OCI-LY1 (cell line): ENCODE data around the gene AXIN1.

Source experiments
- H2AFZ ChIP-seq: fragments of 200-600 bp; sonication (generic), shearing (Covaris generic); 2 replicates; pipeline ENCODE4 v1.6.0; 2014; ENCODE audit warnings: antibody characterized with exemption, mild to moderate bottlenecking, low read length
- H3F3A ChIP-seq: fragments of 200-600 bp; sonication (generic), shearing (Covaris generic); 2 replicates; pipeline ENCODE4 v1.6.0; 2014; ENCODE audit warnings: mild to moderate bottlenecking, antibody characterized with exemption, low read length, moderate library complexity; ENCODE audit not compliant: insufficient read depth
- H3K27ac ChIP-seq: fragments of 200-600 bp; sonication (generic); 2 replicates; pipeline ENCODE4 v1.5.1; 2014; ENCODE audit warnings: low read length, mixed run types, mild to moderate bottlenecking, low read depth; ENCODE audit not compliant: poor library complexity, severe bottlenecking
- H3K27me3 ChIP-seq: fragments of 200-600 bp; sonication (generic); 2 replicates; pipeline ENCODE4 v1.6.0; 2014; ENCODE audit warnings: antibody characterized with exemption, mild to moderate bottlenecking, low read length, moderate library complexity; ENCODE audit not compliant: insufficient read depth
- H3K36me3 ChIP-seq: fragments of 200-600 bp; sonication (generic); 2 replicates; pipeline ENCODE4 v1.6.1; 2014; ENCODE audit warnings: mild to moderate bottlenecking, antibody characterized with exemption, low read length, moderate library complexity, mixed read lengths; ENCODE audit not compliant: insufficient read depth
- H3K4me1 ChIP-seq: fragments of 200-600 bp; sonication (generic); 2 replicates; pipeline ENCODE4 v1.5.1; 2014; ENCODE audit warnings: mild to moderate bottlenecking, low read length, moderate library complexity; ENCODE audit not compliant: insufficient read depth, severe bottlenecking
- H3K4me2 ChIP-seq: fragments of 200-600 bp; sonication (generic), shearing (Covaris generic); 2 replicates; pipeline ENCODE4 v1.6.1; 2014; ENCODE audit warnings: low read length
- H3K4me3 ChIP-seq: fragments of 200-600 bp; sonication (generic); 2 replicates; pipeline ENCODE4 v1.5.1; 2014; ENCODE audit warnings: low read length, low read depth, mild to moderate bottlenecking, mixed read lengths; ENCODE audit not compliant: poor library complexity, severe bottlenecking
- H3K79me2 ChIP-seq: fragments of 200-600 bp; shearing (Covaris generic); 2 replicates; pipeline ENCODE4 v1.6.1; 2016; ENCODE audit warnings: mixed run types, low read length, mixed read lengths; ENCODE audit not compliant: insufficient read depth
- H3K9ac ChIP-seq: fragments of 200-600 bp; sonication (generic), shearing (Covaris generic); 2 replicates; pipeline ENCODE4 v1.6.1; 2014; ENCODE audit warnings: mild to moderate bottlenecking, low read length, mixed read lengths
- H3K9me2 ChIP-seq: fragments of 200-600 bp; sonication (generic), shearing (Covaris generic); 2 replicates; pipeline ENCODE4 v1.6.1; 2014; ENCODE audit warnings: low read depth, mild to moderate bottlenecking, low read length, mixed read lengths
- H3K9me3 ChIP-seq: fragments of 200-600 bp; shearing (Covaris generic); 2 replicates; pipeline ENCODE4 v1.6.1; 2014; ENCODE audit warnings: low read length, mixed read lengths
- H4K20me1 ChIP-seq: fragments of 200-600 bp; sonication (generic), shearing (Covaris generic); 2 replicates; pipeline ENCODE4 v1.6.0; 2016; ENCODE audit warnings: mild to moderate bottlenecking, low read length; ENCODE audit not compliant: insufficient read depth
- CTCF ChIP-seq: fragments of 200-600 bp; sonication (generic), shearing (Covaris generic); IDR thresholded peaks from 2 replicates; pipeline ENCODE4 v1.5.1; 2017; ENCODE audit warnings: mild to moderate bottlenecking, antibody characterized with exemption, low read length, moderate library complexity, mixed read lengths
- EZH2 ChIP-seq: fragments of 200-600 bp; sonication (generic), shearing (Covaris generic); IDR thresholded peaks from 2 replicates; pipeline ENCODE4 v1.8.0; 2017; ENCODE audit warnings: borderline replicate concordance, mixed run types, mild to moderate bottlenecking, antibody characterized with exemption, low read length, moderate library complexity, mixed read lengths

Gene AXIN1

GRCh38 chr16:254461-254860, 98.1 kb downstream of the AXIN1 start:
- no peak for TF ChIP-seq EZH2
- no peak for TF ChIP-seq CTCF
- peaks cover 33% of the 10 kb centered on the region for H3K36me3 ChIP-seq
- no peak overlapping the region for H3K4me3 ChIP-seq
- H3K79me2 ChIP-seq, result no peaks in the 10 kb centered on the region
- H3K9me2 ChIP-seq, result no peaks in the 10 kb centered on the region
- H3K9ac ChIP-seq, result no peak overlapping the region
- H2AFZ ChIP-seq, result no peak overlapping the region
- no peak overlapping the region for H3K27ac ChIP-seq
- no peaks in the 10 kb centered on the region for H4K20me1 ChIP-seq
- no peaks in the 10 kb centered on the region for H3K9me3 ChIP-seq
- peaks cover 13% of the 10 kb centered on the region for H3K4me1 ChIP-seq
- H3F3A ChIP-seq, result no peaks in the 10 kb centered on the region; the same call in 1 of the 2 replicates
- no peak overlapping the region for H3K4me2 ChIP-seq
- H3K27me3 ChIP-seq, result no peaks in the 10 kb centered on the region

GRCh38 chr16:253833-254232, 98.7 kb downstream of the AXIN1 start:
- Histone ChIP-seq H3K27ac (no peak overlapping the region), H3K9ac (no peak overlapping the region)

GRCh38 chr16:252366-253337, 99.9 kb downstream of the AXIN1 start:
- Histone ChIP-seq H3K36me3 (peaks cover 29% of the 10 kb centered on the region), H3F3A (no peaks in the 10 kb centered on the region; the same call in 1 of the 2 replicates), H3K9me2 (no peaks in the 10 kb centered on the region), H2AFZ (no peak overlapping the region), H3K79me2 (no peaks in the 10 kb centered on the region), H3K4me1 (peaks cover 13% of the 10 kb centered on the region), H3K27me3 (no peaks in the 10 kb centered on the region), H3K9me3 (no peaks in the 10 kb centered on the region), H3K4me2 (peak overlapping the region; percentile 13), H3K27ac (peak overlapping the region; percentile 26), H4K20me1 (no peaks in the 10 kb centered on the region), H3K9ac (no peak overlapping the region), H3K4me3 (no peak overlapping the region)
- TF ChIP-seq EZH2, result no peak
- no peak for TF ChIP-seq CTCF

More at GRCh38 chr16:253833-254232, 98.7 kb downstream of the AXIN1 start:
- H4K20me1 ChIP-seq, result no peaks in the 10 kb centered on the region
- H3K4me1 ChIP-seq, result peaks cover 13% of the 10 kb centered on the region
- H3K79me2 ChIP-seq, result no peaks in the 10 kb centered on the region
- H3K36me3 ChIP-seq, result peaks cover 29% of the 10 kb centered on the region
- no peak overlapping the region for H2AFZ ChIP-seq
- no peaks in the 10 kb centered on the region for H3K27me3 ChIP-seq
- no peak overlapping the region for H3K4me3 ChIP-seq
- TF ChIP-seq EZH2 (no peak), CTCF (no peak)
- H3F3A ChIP-seq, result no peaks in the 10 kb centered on the region; the same call in 1 of the 2 replicates
- no peaks in the 10 kb centered on the region for H3K9me2 ChIP-seq
- H3K9me3 ChIP-seq, result no peaks in the 10 kb centered on the region
- no peak overlapping the region for H3K4me2 ChIP-seq
